C4-2B (cell line): Measurements from ENCODE around the gene C1QTNF1.

Experiments used
- ZFX ChIP-seq: fragments of 450-650 bp; IDR thresholded peaks from 2 replicates; pipeline ENCODE4 v1.6.1; 2017
- TF ChIP-seq, protein P1 (sequence below): fragments of 450-650 bp; conservative IDR thresholded peaks from 2 replicates; pipeline ENCODE4 v1.5.1; 2017; ENCODE audit warnings: mild to moderate bottlenecking

DNA sequence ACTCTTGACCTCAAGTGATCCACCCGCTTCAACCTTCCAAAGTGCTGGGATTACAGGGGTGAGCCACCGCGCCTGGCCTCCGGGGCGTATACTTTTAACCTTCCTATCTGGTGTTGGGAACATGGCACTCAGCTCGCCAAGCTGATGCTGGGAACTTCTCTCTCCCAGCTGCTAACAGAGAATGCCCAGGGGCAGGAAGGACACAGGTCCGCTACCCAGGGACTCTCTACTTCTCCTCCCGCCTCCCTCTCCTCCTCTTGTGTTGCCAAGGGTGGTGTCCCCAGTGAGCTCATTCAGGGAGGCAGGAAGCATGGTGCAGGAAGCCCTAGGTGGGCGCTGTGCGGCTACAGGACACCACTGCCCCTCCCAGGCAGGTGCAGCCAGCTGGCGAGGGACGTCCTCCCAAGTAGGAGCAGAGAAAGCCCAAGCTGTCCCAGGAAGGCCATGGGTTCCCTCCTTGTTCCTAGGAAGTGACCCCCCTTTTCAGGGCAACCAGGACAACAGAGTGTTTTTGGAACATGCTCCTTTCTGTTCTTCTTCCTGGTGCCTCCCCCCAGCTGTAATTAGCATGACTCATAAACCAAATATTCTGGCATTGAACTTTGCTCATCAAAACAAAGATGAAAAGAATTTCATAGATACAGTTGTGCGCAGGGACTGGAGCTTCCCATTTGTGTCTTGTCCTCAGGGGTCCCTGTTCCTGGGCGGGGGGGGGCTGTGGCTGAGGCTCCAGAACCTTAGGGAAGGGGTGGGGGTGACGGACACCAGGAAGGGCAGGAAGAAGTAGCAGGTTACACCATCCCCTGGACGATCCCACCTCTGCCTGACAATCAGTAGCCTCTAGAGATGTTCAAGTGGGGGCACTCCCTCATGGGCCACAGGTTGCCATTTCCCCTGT lies 2.7 kb downstream of the C1QTNF1 start:
- TF ChIP-seq, protein P1, sequence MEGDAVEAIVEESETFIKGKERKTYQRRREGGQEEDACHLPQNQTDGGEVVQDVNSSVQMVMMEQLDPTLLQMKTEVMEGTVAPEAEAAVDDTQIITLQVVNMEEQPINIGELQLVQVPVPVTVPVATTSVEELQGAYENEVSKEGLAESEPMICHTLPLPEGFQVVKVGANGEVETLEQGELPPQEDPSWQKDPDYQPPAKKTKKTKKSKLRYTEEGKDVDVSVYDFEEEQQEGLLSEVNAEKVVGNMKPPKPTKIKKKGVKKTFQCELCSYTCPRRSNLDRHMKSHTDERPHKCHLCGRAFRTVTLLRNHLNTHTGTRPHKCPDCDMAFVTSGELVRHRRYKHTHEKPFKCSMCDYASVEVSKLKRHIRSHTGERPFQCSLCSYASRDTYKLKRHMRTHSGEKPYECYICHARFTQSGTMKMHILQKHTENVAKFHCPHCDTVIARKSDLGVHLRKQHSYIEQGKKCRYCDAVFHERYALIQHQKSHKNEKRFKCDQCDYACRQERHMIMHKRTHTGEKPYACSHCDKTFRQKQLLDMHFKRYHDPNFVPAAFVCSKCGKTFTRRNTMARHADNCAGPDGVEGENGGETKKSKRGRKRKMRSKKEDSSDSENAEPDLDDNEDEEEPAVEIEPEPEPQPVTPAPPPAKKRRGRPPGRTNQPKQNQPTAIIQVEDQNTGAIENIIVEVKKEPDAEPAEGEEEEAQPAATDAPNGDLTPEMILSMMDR = no peak
- no peak for TF ChIP-seq ZFX
